Measurements from ENCODE around the gene FAM227B.

- TF ChIP-seq, protein P1, sequence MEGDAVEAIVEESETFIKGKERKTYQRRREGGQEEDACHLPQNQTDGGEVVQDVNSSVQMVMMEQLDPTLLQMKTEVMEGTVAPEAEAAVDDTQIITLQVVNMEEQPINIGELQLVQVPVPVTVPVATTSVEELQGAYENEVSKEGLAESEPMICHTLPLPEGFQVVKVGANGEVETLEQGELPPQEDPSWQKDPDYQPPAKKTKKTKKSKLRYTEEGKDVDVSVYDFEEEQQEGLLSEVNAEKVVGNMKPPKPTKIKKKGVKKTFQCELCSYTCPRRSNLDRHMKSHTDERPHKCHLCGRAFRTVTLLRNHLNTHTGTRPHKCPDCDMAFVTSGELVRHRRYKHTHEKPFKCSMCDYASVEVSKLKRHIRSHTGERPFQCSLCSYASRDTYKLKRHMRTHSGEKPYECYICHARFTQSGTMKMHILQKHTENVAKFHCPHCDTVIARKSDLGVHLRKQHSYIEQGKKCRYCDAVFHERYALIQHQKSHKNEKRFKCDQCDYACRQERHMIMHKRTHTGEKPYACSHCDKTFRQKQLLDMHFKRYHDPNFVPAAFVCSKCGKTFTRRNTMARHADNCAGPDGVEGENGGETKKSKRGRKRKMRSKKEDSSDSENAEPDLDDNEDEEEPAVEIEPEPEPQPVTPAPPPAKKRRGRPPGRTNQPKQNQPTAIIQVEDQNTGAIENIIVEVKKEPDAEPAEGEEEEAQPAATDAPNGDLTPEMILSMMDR (optimal IDR thresholded peaks at IDR 0.05 in 1 of 3, IDR thresholded peaks at IDR 0.05 in 1 of 3, conservative IDR thresholded peaks at IDR 0.05 in 1 of 3; ENCODE audit: extremely low read depth in 1 of 3, insufficient read depth in 2 of 3, low read length in 3 of 3) = no peak
- no peak for TF ChIP-seq EZH2 (IDR thresholded peaks at IDR 0.05; ENCODE audit: low read length)
Measured at GRCh38 chr15:49366496-49366895, 254.1 kb downstream of the FAM227B start.
